GM23248 (cell line): Measurements from ENCODE around the gene BRAF.

Source experiments
- EZH2 ChIP-seq: fragments of 200-600 bp; sonication (generic); IDR thresholded peaks from 2 replicates; pipeline ENCODE4 v1.6.1; 2018; ENCODE audit warnings: antibody characterized with exemption, mild to moderate bottlenecking; ENCODE audit not compliant: insufficient read depth, poor library complexity, severe bottlenecking
- EZH2phosphoT487 ChIP-seq: fragments of 200-600 bp; sonication (generic); IDR thresholded peaks from 2 replicates; pipeline ENCODE4 v1.6.1; 2018; ENCODE audit warnings: antibody characterized with exemption, moderate library complexity, mild to moderate bottlenecking, low read depth; ENCODE audit not compliant: insufficient read depth

- TF ChIP-seq EZH2phosphoT487, result no peak
- TF ChIP-seq EZH2, result no peak
Observed at GRCh38 chr7:140899883-140900282, 24.8 kb downstream of the BRAF start.
